Chondrocyte (in vitro differentiated cells): ENCODE results near the gene GJB1. TPM values are rescaled to one million over a fixed set of nuclear protein-coding genes. Genes with fewer than 3 reads are reported as not detected.

Experiments
- DNase-seq: peaks from one replicate; pipeline ENCODE4 v3.0.0; 2021; ENCODE audit warnings: mixed read lengths, low spot score
- H3K27ac Mint-ChIP-seq: one replicate; pipeline ENCODE4 v1.8.0; 2021; ENCODE audit warnings: mild to moderate bottlenecking, moderate library complexity, mixed read lengths; ENCODE audit not compliant: unreplicated experiment
- H3K27me3 Mint-ChIP-seq: 2 replicates; pipeline ENCODE4 v1.8.0; 2021; ENCODE audit warnings: low read depth, mixed read lengths
- H3K36me3 Mint-ChIP-seq: 2 replicates; pipeline ENCODE4 v1.8.0; 2021; ENCODE audit warnings: low read depth, mixed read lengths
- H3K4me1 Mint-ChIP-seq: 2 replicates; pipeline ENCODE4 v1.8.0; 2021; ENCODE audit warnings: low read depth, mild to moderate bottlenecking, mixed read lengths
- H3K4me3 Mint-ChIP-seq: one replicate; pipeline ENCODE4 v1.8.0; 2021; ENCODE audit warnings: mild to moderate bottlenecking, moderate library complexity, mixed read lengths; ENCODE audit not compliant: unreplicated experiment
- H3K9me3 Mint-ChIP-seq: 2 replicates; pipeline ENCODE4 v1.8.0; 2021; ENCODE audit warnings: low read depth, mixed read lengths
- total RNA-seq: library from RNA; stranded (reverse); gene quantifications from 3 replicates; pipeline ENCODE4 v1.2.1, GENCODE V29; 2021
- TF ChIP-seq, protein P1 (sequence below): fragments of 200-600 bp; sonication (generic); IDR thresholded peaks from 2 replicates; pipeline ENCODE4 v1.5.0; 2021; ENCODE audit warnings: antibody characterized with exemption, mild to moderate bottlenecking, moderate library complexity

The GJB1 gene
- total RNA-seq, 1 donor from 2014 or later, result not detected

DNA sequence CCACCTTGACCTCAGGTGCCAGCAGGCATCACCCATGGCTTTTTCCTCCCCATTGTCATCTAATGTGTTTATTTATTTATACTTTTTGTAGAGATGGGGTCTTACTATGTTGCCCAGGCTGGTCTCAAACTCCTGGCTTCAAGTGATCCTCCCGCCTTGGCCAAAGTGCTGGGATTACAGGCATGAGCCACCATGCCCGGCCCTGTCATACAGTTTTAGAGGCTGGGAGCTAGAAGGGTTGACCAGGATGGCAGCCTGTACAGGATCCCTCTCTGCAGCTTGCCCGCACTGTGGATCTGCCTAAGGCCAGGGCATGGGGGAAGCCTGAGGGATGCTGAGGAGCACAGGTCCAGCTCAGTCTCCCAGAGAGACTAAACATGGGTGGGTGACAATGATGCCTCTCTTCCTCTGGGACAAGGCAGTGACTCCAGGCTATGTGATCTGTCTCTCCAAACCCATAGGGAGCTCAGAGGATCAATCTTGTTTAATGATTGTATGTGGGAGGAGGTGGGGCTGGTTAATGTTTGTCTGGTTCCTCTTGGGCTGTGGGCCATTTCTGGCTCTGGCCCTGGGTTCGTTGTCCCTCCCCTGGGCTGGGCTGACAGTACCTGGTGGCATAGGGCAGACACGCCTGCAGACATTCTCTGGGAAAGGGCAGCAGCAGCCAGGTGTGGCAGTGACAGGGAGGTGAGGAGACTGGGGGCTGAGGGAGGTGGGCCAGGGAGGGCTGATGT lies 8.3 kb upstream of the GJB1 start:
- H3K27me3 Mint-ChIP-seq, result peaks cover 3% of the 10 kb centered on the region
- no peak overlapping the region for H3K4me3 Mint-ChIP-seq
- no peaks in the 10 kb centered on the region for H3K36me3 Mint-ChIP-seq
- H3K27ac Mint-ChIP-seq, result no peak overlapping the region
- no peak for DNase-seq
- H3K9me3 Mint-ChIP-seq, result peaks cover 4% of the 10 kb centered on the region
- H3K4me1 Mint-ChIP-seq, result no peaks in the 10 kb centered on the region
- TF ChIP-seq, protein P1, sequence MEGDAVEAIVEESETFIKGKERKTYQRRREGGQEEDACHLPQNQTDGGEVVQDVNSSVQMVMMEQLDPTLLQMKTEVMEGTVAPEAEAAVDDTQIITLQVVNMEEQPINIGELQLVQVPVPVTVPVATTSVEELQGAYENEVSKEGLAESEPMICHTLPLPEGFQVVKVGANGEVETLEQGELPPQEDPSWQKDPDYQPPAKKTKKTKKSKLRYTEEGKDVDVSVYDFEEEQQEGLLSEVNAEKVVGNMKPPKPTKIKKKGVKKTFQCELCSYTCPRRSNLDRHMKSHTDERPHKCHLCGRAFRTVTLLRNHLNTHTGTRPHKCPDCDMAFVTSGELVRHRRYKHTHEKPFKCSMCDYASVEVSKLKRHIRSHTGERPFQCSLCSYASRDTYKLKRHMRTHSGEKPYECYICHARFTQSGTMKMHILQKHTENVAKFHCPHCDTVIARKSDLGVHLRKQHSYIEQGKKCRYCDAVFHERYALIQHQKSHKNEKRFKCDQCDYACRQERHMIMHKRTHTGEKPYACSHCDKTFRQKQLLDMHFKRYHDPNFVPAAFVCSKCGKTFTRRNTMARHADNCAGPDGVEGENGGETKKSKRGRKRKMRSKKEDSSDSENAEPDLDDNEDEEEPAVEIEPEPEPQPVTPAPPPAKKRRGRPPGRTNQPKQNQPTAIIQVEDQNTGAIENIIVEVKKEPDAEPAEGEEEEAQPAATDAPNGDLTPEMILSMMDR, result no peak

DNA sequence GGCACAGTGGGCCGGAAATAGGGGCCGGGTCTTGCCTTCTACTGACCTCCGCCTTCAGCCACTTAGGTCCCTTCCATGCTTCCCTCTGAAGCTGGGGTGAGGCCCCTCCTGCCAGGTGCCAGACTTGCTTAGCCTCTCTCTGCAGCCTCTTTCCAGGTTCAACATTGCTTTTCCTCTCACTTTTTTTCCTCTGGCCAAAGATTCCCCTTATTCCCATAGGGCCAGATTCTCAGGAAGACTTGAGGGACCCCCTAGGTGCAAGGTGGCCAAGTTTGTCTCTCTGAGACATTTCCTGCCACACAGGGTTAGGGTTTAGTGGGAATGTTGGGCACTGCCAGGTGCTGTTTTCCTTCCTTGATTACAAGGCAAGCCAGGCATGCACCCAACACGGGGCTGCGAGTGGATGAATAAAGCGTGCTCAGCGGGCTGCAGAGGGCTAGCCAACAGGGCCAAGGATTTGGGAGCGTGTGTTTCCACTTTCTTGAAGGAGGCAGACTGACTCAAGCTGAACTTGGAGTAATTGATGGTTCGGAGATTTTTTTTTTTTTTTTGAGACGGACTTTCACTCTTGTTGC lies 7.6 kb upstream of the GJB1 start:
- TF ChIP-seq, protein P1, result no peak
- H3K27me3 Mint-ChIP-seq, result peaks cover 3% of the 10 kb centered on the region
- no peaks in the 10 kb centered on the region for H3K36me3 Mint-ChIP-seq
- H3K9me3 Mint-ChIP-seq, result peaks cover 4% of the 10 kb centered on the region
- H3K4me3 Mint-ChIP-seq, result no peak overlapping the region
- DNase-seq, result no peak
- H3K4me1 Mint-ChIP-seq, result no peaks in the 10 kb centered on the region
- H3K27ac Mint-ChIP-seq, result no peak overlapping the region

DNA sequence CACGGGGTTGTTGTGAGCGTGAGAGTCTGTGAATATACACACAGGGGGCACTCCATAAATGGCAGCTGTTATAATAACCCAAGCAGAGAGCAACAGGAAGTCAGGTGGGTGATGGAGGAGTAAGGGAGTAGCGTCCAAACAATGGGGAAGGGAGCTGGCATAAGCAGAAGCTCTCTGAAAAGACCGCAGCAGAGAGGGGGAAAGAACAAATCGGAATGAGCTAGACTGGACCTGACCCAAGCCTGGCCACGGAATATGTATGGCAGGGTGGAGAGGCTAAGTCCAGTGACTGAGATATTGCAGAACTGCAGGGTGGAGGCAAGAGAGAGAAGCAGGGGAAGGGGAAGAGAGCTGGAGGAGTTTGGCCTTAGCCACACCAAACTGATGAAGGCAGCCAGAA lies 6.5 kb upstream of the GJB1 start:
- Mint-ChIP-seq H3K27me3 (peaks cover 3% of the 10 kb centered on the region), H3K4me3 (no peak overlapping the region), H3K27ac (no peak overlapping the region), H3K4me1 (no peaks in the 10 kb centered on the region), H3K9me3 (peaks cover 4% of the 10 kb centered on the region), H3K36me3 (no peaks in the 10 kb centered on the region)
- TF ChIP-seq, protein P1, result no peak
- no peak for DNase-seq

DNA sequence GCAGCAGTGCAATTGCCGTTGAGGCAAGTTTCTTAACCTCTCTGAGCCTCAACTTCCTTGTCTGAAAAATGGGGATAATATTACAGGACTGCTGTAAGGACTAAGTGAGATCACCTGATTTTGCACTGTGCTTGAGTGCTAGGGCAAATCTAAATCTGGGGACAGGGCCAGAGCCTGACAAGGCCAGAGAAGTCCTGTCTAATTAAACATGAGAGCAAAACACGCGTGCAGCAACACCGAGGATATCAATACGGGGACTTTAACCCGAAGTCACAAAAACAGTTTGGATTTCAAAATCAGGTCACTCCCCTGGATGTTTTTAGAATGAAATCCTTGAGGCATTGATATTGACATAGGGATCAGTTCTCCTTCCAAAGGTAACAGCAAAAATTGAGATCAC lies 5.7 kb upstream of the GJB1 start:
- TF ChIP-seq, protein P1, result no peak
- H3K27me3 Mint-ChIP-seq, result peaks cover 2% of the 10 kb centered on the region
- no peak overlapping the region for H3K27ac Mint-ChIP-seq
- H3K9me3 Mint-ChIP-seq, result peaks cover 4% of the 10 kb centered on the region
- no peak for DNase-seq
- H3K4me1 Mint-ChIP-seq, result no peaks in the 10 kb centered on the region
- no peak overlapping the region for H3K4me3 Mint-ChIP-seq
- no peaks in the 10 kb centered on the region for H3K36me3 Mint-ChIP-seq

DNA sequence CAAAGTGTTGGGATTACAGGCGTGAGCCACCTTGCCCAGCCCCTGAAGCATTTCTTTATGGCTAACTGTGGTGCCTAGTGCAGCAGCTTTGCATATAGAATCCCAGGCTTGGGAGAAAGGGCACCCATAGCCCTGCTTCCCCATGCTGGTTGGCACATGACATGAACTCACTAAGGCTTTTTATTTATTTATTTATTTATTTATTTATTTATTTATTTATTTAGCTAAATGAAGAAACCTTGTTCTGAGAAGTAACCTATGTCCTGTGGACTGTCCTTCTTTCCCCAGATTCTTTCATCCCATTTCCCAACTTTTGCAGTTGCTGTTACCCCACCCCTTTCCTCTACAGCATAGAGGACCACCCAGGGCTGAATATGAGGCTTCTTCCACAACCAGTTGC lies 1.9 kb upstream of the GJB1 start:
- TF ChIP-seq, protein P1, result no peak
- H3K27me3 Mint-ChIP-seq, result peaks cover 7% of the 10 kb centered on the region
- no peak overlapping the region for H3K27ac Mint-ChIP-seq
- H3K4me3 Mint-ChIP-seq, result no peak overlapping the region
- no peaks in the 10 kb centered on the region for H3K36me3 Mint-ChIP-seq
- no peaks in the 10 kb centered on the region for H3K9me3 Mint-ChIP-seq
- no peaks in the 10 kb centered on the region for H3K4me1 Mint-ChIP-seq
- DNase-seq, result no peak
